HG03354 (cell line): ENCODE measurements around the gene HEATR3.
"Not testable (repeated sequence)": the region's sequence is repeated elsewhere in the genome, so short reads cannot be mapped to it uniquely, and the experiment has no call there.

Experiments used
- ATAC-seq: cut with Tn5 transposase; IDR thresholded peaks from one replicate; pipeline ENCODE4 v1.9.1; 2021; ENCODE audit warnings: mild to moderate bottlenecking; ENCODE audit not compliant: unreplicated experiment, poor library complexity, severe bottlenecking

HEATR3 gene

GRCh38 chr16:50093607-50094539 is 28.1 kb downstream of the HEATR3 start:
- no peak for ATAC-seq

GRCh38 chr16:50096791-50097190 is 31.0 kb downstream of the HEATR3 start:
- no peak for ATAC-seq

GRCh38 chr16:50099957-50100648 is 34.3 kb downstream of the HEATR3 start:
- no peak for ATAC-seq

GRCh38 chr16:50102051-50102746 is 36.4 kb downstream of the HEATR3 start:
- no peak for ATAC-seq

- no peak for ATAC-seq
Measured at GRCh38 chr16:50103764-50104163, 38.0 kb downstream of the HEATR3 start.

GRCh38 chr16:50114357-50115129 is 48.8 kb downstream of the HEATR3 start:
- no peak for ATAC-seq

GRCh38 chr16:50120711-50121110 is 54.9 kb downstream of the HEATR3 start:
- no peak for ATAC-seq

- ATAC-seq = peak; percentile 58
Measured at GRCh38 chr16:50121278-50121677, 55.5 kb downstream of the HEATR3 start.

GRCh38 chr16:50121721-50122445 is 56.1 kb downstream of the HEATR3 start:
- peak; percentile 68 for ATAC-seq

GRCh38 chr16:50123417-50123816 is 57.6 kb downstream of the HEATR3 start:
- ATAC-seq = no peak

GRCh38 chr16:50124769-50125168 is 59.0 kb downstream of the HEATR3 start:
- no peak for ATAC-seq

- no peak for ATAC-seq
Measured at GRCh38 chr16:50126183-50126582, 60.4 kb downstream of the HEATR3 start.

- not testable (repeated sequence) for ATAC-seq
Measured at GRCh38 chr16:50132571-50132970, 66.8 kb downstream of the HEATR3 start.

GRCh38 chr16:50133214-50133613 is 67.4 kb downstream of the HEATR3 start:
- no peak for ATAC-seq

GRCh38 chr16:50136399-50136798 is 70.6 kb downstream of the HEATR3 start:
- ATAC-seq = no peak

GRCh38 chr16:50137268-50137667 is 71.5 kb downstream of the HEATR3 start:
- no peak for ATAC-seq

GRCh38 chr16:50139580-50139979 is 73.8 kb downstream of the HEATR3 start:
- no peak for ATAC-seq

- ATAC-seq = no peak
Measured at GRCh38 chr16:50144211-50144610, 78.4 kb downstream of the HEATR3 start.
